ENCODE measurements around the gene SSH2.
A peak's percentile ranks its signal among the peaks of the same experiment; 100 is the strongest.

The SSH2 gene

DNA sequence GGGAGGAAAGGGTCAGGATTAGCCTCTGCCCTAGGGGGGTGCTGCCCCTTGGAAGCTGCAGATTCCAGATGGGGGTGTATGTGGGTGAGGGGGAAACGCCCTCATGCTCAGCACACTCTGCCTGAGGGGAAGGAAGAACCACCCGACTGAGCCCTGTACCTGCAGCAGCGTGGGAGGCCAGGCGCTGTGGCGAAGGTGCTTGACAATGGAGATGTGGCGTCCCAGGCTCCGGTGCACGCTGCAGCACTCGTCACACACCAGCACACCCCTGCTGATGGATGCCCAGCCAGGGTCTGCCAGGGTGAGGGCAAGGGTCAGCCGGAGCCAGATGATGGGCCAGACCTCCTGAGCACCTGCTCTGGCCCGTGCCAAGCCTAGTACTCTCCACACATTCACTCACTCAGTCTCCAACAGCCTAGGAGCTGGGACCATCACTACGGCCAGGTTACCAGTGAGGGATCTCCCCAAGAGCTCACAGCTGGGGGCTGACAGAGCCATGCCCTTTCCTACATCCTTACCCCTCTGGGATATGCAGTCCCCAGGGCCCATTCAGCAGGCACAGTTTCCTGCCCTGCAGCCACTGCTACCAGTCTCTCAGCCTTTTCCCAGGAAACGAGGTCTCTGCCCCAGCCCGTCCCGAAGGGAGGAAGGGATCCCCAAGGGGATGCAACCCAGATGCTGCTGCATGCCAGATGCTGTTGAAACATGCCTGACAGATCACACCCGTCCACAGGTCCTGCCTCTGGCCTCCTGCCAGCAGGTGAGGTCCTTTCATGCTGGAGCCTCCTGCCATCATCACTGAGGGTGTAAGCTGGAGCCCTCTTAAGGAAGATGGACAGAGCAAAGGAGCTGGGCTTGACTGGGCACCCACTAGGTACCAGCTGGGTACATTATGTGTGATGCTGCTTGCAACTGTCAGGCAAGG lies 346.4 kb downstream of the SSH2 start:
- peaks cover 0 to 42% (median 35%) of the 10 kb centered on the region in 4 donors for H3K4me1 ChIP-seq
- no peak overlapping the region for H3K27ac ChIP-seq
- H3K27me3 ChIP-seq = no peaks in the 10 kb centered on the region
- intact Hi-C loops (cut with DNase I; ENCODE audit: low total_unique reads) = no loop called here
- H3K9me3 ChIP-seq = no peaks in the 10 kb centered on the region
- TF ChIP-seq, protein P1, sequence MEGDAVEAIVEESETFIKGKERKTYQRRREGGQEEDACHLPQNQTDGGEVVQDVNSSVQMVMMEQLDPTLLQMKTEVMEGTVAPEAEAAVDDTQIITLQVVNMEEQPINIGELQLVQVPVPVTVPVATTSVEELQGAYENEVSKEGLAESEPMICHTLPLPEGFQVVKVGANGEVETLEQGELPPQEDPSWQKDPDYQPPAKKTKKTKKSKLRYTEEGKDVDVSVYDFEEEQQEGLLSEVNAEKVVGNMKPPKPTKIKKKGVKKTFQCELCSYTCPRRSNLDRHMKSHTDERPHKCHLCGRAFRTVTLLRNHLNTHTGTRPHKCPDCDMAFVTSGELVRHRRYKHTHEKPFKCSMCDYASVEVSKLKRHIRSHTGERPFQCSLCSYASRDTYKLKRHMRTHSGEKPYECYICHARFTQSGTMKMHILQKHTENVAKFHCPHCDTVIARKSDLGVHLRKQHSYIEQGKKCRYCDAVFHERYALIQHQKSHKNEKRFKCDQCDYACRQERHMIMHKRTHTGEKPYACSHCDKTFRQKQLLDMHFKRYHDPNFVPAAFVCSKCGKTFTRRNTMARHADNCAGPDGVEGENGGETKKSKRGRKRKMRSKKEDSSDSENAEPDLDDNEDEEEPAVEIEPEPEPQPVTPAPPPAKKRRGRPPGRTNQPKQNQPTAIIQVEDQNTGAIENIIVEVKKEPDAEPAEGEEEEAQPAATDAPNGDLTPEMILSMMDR (IDR thresholded peaks at IDR 0.05) = no peak
- no peak for DNase-seq
- no peak overlapping the region for H3K4me3 ChIP-seq
- peaks cover 7 to 44% (median 28%) of the 10 kb centered on the region in 3 donors for H3K36me3 ChIP-seq

DNA sequence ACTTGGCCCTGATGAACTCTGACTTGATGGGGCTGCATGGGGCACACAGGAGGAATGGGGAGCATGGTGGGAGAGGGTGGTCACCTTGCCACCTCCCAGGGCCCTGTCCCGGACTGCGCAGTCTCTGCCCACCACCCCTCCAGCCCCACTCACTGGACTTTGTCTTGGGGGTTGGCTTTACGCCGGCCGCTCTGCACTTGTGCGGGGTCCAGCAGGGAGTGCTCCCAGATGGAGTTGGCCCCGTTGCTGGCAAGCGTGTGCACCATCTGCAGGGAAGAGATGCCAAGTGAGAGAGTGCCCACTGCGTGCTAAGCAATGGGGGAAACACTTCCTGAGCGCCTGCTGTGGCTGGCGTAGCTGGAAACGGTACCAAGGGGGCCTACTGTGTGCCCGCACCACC lies 347.3 kb downstream of the SSH2 start:
- Histone ChIP-seq H3K27me3 (no peaks in the 10 kb centered on the region), H3K27ac (no peak overlapping the region), H3K4me3 (no peak overlapping the region), H3K9me3 (no peaks in the 10 kb centered on the region), H3K4me1 (peaks cover 0 to 40% (median 27%) of the 10 kb centered on the region in 4 donors), H3K36me3 (peaks cover 7 to 52% (median 36%) of the 10 kb centered on the region in 3 donors)
- DNase-seq = no peak
- TF ChIP-seq, protein P1 (IDR thresholded peaks at IDR 0.05) = no peak
- intact Hi-C loops (cut with DNase I; ENCODE audit: low total_unique reads) = no loop called here

DNA sequence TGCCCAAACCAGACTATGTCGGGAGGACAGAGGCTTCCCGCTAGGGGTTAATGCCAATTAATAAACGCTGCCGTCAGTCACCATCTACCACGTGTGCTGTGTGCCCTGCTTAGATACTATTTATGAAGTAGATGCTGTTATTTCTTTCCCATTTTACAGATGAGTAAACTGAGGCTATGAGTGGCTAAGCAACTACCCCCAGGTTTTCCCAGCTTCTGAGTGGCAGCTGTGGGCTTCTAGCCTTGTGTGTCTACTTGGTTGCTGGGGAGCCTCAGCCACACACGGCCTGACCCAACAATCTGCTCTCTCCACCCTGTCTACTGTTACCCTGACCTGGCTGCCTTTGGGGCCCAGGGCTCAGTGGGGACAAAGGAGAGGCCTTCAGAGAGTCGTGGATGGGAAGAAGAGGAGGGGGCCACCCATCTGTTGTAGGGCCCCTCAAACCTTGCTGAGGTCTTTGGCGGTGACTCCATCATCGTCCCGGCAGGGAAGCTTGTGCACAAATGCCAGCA lies 347.7 kb downstream of the SSH2 start:
- Histone ChIP-seq H3K9me3 (no peaks in the 10 kb centered on the region), H3K36me3 (peaks cover 7 to 57% (median 41%) of the 10 kb centered on the region in 3 donors), H3K4me3 (no peak overlapping the region), H3K27ac (no peak overlapping the region), H3K27me3 (no peaks in the 10 kb centered on the region), H3K4me1 (peaks cover 0 to 40% (median 23%) of the 10 kb centered on the region in 4 donors)
- TF ChIP-seq, protein P1 (IDR thresholded peaks at IDR 0.05) = no peak
- DNase-seq = no peak
- intact Hi-C loops (cut with DNase I; ENCODE audit: low total_unique reads) = no loop called here

DNA sequence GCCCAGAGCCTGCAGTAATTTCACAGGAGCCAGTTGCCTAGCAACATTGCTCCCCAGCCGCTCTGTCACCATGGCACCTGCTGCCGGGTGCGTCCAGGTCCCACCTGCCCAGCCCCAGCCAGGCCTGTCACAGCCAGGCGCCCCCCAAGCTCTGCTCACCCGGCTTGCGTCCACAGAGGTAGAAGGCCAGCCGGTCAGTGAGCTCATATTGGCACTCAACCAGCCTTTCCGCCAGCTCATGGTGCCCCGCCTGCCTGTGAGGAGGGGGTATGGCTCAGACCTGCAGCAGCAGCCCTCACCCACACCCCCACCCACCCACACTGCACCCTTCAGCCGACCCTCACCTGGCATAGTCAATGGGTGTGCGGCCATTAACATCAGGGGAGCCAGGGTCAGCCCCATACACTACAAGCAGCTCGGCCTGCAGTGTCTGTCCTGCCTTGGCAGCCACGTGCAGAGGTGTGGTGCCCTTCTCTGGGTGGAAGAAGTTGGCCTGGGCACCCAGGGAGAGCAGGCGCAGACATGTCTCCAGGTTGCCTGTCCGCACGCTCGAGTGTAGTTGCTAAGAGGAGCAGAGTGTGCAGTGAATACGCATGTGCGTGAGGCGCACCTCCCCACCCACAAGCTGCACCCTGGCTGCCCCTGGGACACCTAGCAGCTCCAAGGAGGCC lies 348.3 kb downstream of the SSH2 start:
- Histone ChIP-seq H3K36me3 (peaks cover 8 to 63% (median 47%) of the 10 kb centered on the region in 3 donors), H3K4me3 (no peak overlapping the region), H3K4me1 (peaks cover 0 to 36% (median 17%) of the 10 kb centered on the region in 4 donors), H3K9me3 (no peaks in the 10 kb centered on the region), H3K27ac (no peak overlapping the region), H3K27me3 (no peaks in the 10 kb centered on the region)
- DNase-seq = no peak
- intact Hi-C loops (cut with DNase I; ENCODE audit: low total_unique reads) = no loop called here
- TF ChIP-seq, protein P1 (IDR thresholded peaks at IDR 0.05) = no peak

DNA sequence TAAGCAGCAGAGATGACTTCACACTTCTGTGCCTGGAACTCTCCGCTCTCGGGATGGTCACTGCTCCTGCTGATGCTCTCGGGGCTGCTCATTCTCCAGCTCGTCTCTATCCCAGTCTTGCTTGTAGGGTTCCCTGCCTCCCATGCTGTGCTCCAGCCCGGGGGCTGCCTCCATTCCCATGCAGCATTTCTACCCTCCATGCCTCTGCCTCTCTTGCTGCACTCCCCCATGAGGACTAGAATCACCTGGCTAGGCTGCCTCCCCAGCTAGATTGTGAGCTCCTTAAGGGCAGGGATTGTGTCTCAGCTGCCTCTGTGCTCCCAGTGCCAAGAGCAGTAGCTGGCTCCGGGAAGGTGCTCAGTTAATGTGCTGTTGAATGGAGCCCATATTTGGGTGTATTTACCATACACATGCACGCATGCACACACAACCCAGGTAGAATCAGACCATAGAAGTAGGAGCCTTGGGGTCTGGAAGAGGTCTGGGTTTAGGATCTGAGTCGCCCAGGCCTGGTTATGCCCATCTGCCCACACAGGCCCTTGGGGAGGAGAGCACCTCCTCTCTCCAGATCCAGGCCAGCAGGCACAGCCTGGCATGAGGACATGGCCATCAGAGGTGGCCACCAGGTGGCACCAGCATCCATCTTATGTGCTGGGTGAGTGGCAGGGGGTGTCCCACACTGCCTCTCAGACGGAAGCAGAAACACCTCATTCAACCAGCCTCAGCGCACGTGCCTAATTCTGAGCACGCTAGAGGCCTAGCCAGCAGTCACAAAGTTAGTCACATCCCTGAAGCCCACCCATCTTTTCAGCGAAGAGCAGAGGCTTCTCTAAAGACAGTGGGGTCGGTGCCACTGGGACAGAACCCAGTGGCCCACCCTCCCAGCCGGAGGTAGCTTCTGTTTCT lies 349.9 kb downstream of the SSH2 start:
- intact Hi-C loops (cut with DNase I; ENCODE audit: low total_unique reads) = loop anchor here (5.0 kb wide), 2 partner anchors 32 to 202 kb away; no protein-coding TSS in a partner anchor
- no peaks in the 10 kb centered on the region for H3K9me3 ChIP-seq
- H3K4me1 ChIP-seq = peaks cover 0 to 29% (median 9%) of the 10 kb centered on the region in 4 donors
- DNase-seq = peak; percentile 89 to 90
- H3K27ac ChIP-seq = no peak overlapping the region
- TF ChIP-seq, protein P1 (IDR thresholded peaks at IDR 0.05) = peak; percentile 91 to 92
- peaks cover 21 to 79% (median 63%) of the 10 kb centered on the region in 3 donors for H3K36me3 ChIP-seq
- no peaks in the 10 kb centered on the region for H3K27me3 ChIP-seq
- no peak overlapping the region for H3K4me3 ChIP-seq

Data from tibial artery (tissue), 4 donors.